ENCODE results near the gene CCDC158. TPM values are rescaled to one million over a fixed set of nuclear protein-coding genes. Genes with fewer than 3 reads are reported as not detected.

CCDC158 gene
- total and polyA plus RNA-seq, 2 donors from 2014 or later = 0.24 to 1.0 TPM

DNA sequence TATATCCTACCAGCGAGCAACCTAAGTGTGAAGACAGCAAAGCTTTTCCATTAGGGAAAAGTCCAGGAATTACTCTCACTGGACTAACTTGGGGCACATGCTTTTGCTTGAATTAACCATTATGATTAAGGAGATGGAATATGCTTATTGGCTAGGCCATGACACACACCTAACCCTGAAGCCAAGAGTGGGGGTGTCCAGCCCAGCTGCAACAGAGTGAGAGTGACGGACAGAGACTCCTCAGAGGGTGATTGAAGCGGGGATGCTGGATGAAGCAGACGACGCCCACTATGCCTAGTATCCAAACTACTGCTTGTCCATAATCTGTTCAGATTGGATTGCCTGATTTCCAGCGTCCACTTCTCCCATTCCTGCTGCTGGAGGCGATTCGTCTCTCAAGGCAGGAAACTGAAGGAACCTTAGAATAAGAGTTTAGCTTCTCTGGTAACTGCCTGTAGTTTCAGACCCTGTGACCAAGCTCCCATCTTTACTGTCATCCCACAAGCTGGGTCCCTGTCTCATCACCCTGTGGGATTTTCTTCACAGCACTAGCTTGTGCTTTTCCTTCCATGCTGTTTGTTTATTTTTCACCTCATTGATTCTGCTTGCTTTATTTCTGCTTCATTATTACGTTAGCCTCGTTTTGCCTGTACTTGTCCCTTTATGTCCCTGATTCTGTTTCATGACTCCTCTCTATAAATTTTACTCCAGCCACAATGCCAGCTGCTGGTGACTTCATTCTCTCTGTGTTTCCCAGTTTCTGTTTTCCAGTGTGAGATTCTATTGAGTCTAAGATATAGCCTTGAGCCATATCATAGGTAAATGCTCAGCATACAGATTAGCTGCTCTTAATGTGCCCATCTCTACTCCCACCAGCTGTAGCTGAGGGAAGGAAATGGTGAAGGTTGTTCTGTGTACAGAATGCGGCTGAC lies 150.4 kb downstream of the CCDC158 start:
- H3K4me1 ChIP-seq (ENCODE audit: control insufficient read depth in 2 of 3, insufficient read depth in 2 of 3, low read depth in 1 of 3, low read length in 3 of 3) = no peaks in the 10 kb centered on the region
- TF ChIP-seq, protein P1, sequence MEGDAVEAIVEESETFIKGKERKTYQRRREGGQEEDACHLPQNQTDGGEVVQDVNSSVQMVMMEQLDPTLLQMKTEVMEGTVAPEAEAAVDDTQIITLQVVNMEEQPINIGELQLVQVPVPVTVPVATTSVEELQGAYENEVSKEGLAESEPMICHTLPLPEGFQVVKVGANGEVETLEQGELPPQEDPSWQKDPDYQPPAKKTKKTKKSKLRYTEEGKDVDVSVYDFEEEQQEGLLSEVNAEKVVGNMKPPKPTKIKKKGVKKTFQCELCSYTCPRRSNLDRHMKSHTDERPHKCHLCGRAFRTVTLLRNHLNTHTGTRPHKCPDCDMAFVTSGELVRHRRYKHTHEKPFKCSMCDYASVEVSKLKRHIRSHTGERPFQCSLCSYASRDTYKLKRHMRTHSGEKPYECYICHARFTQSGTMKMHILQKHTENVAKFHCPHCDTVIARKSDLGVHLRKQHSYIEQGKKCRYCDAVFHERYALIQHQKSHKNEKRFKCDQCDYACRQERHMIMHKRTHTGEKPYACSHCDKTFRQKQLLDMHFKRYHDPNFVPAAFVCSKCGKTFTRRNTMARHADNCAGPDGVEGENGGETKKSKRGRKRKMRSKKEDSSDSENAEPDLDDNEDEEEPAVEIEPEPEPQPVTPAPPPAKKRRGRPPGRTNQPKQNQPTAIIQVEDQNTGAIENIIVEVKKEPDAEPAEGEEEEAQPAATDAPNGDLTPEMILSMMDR (IDR thresholded peaks at IDR 0.05; ENCODE audit: borderline replicate concordance, extremely low read depth, insufficient read depth) = no peak
- H3K27ac ChIP-seq (ENCODE audit: low read depth in 2 of 2, low read length in 2 of 2) = no peak overlapping the region
- H3K4me3 ChIP-seq (ENCODE audit: low read length in 3 of 3) = no peak overlapping the region
- intact Hi-C loops (cut with DNase I) = no loop called here
- no peak overlapping the region for H3K9ac ChIP-seq (ENCODE audit: low read length in 3 of 3)
- H3K9me3 ChIP-seq (ENCODE audit: control insufficient read depth in 2 of 3, insufficient read depth in 1 of 3, low read length in 3 of 3) = no peaks in the 10 kb centered on the region
- no peaks in the 10 kb centered on the region for H3K36me3 ChIP-seq (ENCODE audit: control insufficient read depth in 2 of 3, insufficient read depth in 3 of 3, low read length in 3 of 3)
- DNase-seq = peak in 2 of 5 donors; percentile 10 to 14
- H3K27me3 ChIP-seq (ENCODE audit: control insufficient read depth, insufficient read depth, low read length) = no peaks in the 10 kb centered on the region
- no peak for FAIRE-seq

DNA sequence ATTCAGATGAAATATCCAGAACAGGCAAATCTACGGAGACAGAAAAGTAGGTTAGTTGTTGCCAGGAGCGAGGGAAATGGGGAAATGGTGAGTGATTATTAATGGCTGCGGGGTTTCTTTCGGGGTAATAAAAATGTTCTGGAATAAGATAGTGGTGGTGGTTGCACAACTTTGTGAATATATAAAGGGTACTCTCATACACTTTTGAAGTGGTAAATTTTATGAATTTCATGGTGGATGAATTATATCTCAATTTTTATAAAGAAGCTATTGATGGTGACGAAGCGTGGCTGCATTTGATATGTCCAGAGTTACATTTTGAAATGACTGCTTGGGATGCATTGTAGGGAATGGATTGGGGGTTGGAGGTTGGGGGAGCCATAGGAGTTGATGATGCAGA lies 153.1 kb downstream of the CCDC158 start:
- H3K27ac ChIP-seq (ENCODE audit: low read depth in 2 of 2, low read length in 2 of 2) = no peak overlapping the region
- no peak for DNase-seq
- no peak for FAIRE-seq
- H3K36me3 ChIP-seq (ENCODE audit: control insufficient read depth in 2 of 3, insufficient read depth in 3 of 3, low read length in 3 of 3) = no peaks in the 10 kb centered on the region
- no peaks in the 10 kb centered on the region for H3K27me3 ChIP-seq (ENCODE audit: control insufficient read depth, insufficient read depth, low read length)
- intact Hi-C loops (cut with DNase I) = no loop called here
- H3K9ac ChIP-seq (ENCODE audit: low read length in 3 of 3) = no peak overlapping the region
- TF ChIP-seq, protein P1 (IDR thresholded peaks at IDR 0.05; ENCODE audit: borderline replicate concordance, extremely low read depth, insufficient read depth) = no peak
- H3K4me3 ChIP-seq (ENCODE audit: low read length in 3 of 3) = no peak overlapping the region
- no peaks in the 10 kb centered on the region for H3K9me3 ChIP-seq (ENCODE audit: control insufficient read depth in 2 of 3, insufficient read depth in 1 of 3, low read length in 3 of 3)
- H3K4me1 ChIP-seq (ENCODE audit: control insufficient read depth in 2 of 3, insufficient read depth in 2 of 3, low read depth in 1 of 3, low read length in 3 of 3) = no peaks in the 10 kb centered on the region

DNA sequence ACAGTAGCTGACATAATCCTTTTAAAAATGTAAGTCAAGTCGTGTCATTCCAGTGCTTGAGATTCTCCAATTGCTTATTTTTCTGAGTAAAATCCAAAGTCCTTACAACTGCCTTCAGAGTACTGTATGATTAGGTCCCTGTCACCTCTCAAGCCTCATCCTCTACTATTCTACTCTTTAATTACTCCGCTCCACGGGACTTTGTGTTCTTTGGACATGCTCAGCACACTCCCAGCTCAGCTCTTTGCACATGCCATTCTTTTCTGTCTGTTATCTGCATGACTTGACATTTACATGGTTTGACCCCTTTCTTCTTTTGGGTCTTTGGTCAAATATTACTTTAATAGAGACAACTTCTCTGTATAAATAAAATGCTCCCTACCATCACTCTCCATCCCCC lies 154.3 kb downstream of the CCDC158 start:
- no peak for FAIRE-seq
- Histone ChIP-seq H3K4me1 (ENCODE audit: control insufficient read depth in 2 of 3, insufficient read depth in 2 of 3, low read depth in 1 of 3, low read length in 3 of 3) (no peaks in the 10 kb centered on the region), H3K27ac (ENCODE audit: low read depth in 2 of 2, low read length in 2 of 2) (no peak overlapping the region), H3K9me3 (ENCODE audit: control insufficient read depth in 2 of 3, insufficient read depth in 1 of 3, low read length in 3 of 3) (no peaks in the 10 kb centered on the region), H3K36me3 (ENCODE audit: control insufficient read depth in 2 of 3, insufficient read depth in 3 of 3, low read length in 3 of 3) (no peaks in the 10 kb centered on the region), H3K9ac (ENCODE audit: low read length in 3 of 3) (no peak overlapping the region), H3K4me3 (ENCODE audit: low read length in 3 of 3) (no peak overlapping the region), H3K27me3 (ENCODE audit: control insufficient read depth, insufficient read depth, low read length) (no peaks in the 10 kb centered on the region)
- no peak for DNase-seq
- TF ChIP-seq, protein P1 (IDR thresholded peaks at IDR 0.05; ENCODE audit: borderline replicate concordance, extremely low read depth, insufficient read depth) = no peak
- intact Hi-C loops (cut with DNase I) = no loop called here

All from kidney (tissue), 14 donors.